ENCODE results near the gene IL22.

DNA sequence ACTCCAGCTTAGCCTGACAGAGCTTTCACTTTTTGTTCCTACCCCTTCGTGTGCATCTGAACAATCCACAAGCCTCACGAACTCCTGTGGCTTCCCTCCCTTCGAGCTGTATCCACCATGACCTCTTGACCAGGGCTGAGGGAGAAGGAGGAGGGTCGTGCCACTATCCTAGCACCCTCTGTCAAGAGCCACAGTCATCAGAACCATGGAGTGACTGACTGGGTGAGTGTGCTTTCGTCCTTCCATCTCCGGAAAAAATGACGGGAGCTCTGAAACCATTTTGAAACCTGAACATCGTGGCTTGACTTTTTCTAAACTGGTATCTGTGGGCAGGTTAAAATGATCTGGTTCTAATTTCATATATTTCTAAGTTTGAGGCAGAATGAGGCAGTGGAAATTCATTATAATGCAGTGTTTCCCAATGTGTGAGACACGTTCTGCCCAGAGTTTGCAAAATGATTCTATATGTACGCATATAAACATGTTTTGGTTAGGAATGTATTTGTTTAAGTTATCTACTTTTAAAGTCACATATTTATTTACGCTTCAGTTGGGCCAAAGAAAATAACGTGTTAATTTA lies 54.8 kb downstream of the IL22 start:
- TF ChIP-seq POLR2A (IDR thresholded peaks at IDR 0.05; ENCODE audit: low read depth, low read length) (no peak), POLR2AphosphoS5 (IDR thresholded peaks at IDR 0.05; ENCODE audit: low read depth, low read length) (no peak)

Data from GM12892 (cell line).